GM19468 (cell line): ENCODE data around the gene MSMB.
"Not testable (repeated sequence)": the region's sequence is repeated elsewhere in the genome, so short reads cannot be mapped to it uniquely, and the experiment has no call there.

Source experiments
- ATAC-seq: cut with Tn5 transposase; IDR thresholded peaks from one replicate; pipeline ENCODE4 v1.9.1; 2021; ENCODE audit warnings: mild to moderate bottlenecking, moderate library complexity, moderate number of reproducible peaks; ENCODE audit not compliant: unreplicated experiment; ENCODE audit errors: extremely low read depth

MSMB gene

DNA sequence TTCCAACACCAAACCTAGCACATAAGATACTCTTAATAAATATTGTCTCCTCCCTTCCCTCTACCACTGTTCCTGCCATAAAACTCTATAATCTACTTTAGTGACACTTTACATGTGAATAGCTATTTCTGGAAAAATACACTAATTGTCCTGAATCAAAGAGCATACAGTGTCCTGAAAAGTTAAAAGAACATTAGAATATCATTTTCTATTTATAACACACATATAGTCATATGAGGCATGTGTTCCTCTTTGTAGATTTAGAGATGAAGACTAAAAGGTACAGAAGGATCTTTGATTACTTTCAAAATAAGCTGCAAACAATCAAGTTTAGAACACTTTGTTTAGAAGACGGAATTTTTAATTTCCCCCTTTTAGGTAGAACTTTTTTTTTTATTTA, 29.3 kb downstream of the MSMB start:
- ATAC-seq: no peak

DNA sequence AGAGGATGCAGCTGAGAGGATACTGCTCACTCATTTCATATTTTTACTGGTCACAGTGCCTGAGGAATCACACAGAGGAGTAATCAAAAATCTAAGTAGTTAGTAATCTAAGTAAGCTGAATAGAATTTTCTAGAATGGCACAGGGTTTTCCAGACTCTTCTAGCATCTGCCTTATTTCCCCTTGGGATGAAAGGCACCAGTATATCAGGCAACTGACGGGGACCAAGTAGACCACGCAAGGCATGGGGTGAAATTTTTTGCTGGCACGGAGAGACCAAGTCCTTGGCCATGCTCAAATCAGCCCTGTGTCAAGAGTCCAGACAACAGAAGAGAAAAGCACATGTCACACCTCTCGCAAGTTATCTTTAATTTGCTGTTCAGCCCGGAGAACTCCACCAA, 29.9 kb downstream of the MSMB start:
- ATAC-seq: no peak

DNA sequence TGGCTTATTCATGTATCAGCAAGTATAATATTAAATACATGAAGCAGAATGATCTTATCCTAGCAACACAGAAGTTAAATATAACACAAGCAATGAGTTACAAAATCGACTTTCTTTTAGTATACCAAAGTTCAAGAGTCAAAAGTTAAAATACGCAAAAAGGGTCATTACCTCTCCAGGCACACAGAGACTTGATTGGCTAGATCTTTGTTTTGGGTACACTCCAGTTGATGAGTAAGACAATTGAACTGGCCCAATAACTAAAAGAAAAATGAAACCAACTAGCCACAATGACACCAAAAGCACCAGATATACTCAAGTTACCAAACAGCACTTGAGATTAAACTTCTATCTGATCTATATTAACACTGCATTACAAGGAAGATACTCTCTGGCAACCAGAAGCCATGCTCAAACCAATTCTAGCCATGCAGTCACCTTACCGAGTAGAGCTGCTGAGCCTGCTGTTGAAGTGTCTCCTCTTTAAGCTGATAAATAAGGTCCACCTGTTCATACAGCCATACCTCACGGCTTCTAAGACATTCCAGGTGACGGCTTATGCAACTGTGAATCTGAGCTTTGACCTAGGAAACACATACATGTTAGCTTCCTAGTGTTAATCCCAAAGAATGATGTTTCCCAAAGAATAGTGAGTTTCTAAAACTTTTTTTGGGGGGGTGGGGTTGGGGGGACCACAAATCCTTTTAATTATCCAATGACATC, 31.2 kb downstream of the MSMB start:
- no peak for ATAC-seq

DNA sequence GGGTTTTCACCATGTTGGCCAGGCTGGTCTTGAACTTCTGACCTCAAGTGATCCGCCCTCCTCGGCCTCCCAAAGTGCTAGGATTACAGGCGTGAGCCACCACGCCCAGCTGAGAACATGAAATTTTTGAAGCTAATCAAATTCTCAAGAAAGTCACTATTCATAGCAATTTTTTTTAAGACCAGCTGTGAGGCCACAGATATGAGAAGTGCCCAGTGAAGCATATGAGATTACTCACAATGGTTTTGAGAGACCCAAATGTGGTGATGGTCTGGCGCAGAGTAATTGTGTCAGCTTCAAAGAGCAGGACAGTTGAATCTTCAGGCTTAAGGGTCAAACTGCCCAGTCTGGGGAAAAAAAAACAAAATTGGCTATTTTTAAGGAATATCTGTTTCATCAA, 31.9 kb downstream of the MSMB start:
- ATAC-seq: no peak

DNA sequence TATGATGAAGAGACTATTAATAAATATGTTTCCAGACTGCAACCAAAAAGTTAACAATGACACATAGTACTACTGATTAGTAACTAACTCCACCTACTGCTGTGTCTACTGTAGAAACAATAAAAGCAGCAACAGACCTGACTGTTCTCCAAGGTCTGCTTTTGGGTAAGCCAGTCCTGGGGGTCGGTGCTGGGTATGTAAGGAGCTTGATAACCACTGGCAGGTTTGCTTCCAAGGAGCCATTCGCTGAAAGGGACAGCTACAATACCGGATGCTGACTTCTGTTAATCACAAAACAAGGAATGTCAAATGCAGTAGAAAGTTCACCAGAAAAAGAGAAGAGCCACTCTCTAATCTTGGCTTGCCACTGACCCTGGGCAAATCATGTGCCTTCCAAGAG, 33.3 kb downstream of the MSMB start:
- no peak for ATAC-seq

DNA sequence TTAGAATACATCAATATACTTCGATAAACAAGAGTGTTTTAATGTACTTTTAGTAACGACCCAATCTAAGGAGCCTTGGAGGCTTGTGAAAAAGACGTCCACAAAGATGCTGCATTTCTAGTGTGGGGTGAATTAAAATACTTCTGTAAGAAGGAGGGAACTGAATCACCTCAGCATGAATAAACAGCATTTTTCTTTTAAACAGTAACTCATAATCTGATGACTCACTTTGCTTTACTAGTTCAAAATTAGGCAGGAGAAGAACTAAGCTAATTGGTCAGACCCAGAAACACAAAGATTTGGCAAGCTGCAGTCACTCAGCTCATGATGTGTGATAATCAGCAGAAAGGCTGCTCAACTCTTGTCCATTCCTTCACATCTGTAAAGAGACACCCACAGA, 39.9 kb downstream of the MSMB start:
- ATAC-seq: no peak

DNA sequence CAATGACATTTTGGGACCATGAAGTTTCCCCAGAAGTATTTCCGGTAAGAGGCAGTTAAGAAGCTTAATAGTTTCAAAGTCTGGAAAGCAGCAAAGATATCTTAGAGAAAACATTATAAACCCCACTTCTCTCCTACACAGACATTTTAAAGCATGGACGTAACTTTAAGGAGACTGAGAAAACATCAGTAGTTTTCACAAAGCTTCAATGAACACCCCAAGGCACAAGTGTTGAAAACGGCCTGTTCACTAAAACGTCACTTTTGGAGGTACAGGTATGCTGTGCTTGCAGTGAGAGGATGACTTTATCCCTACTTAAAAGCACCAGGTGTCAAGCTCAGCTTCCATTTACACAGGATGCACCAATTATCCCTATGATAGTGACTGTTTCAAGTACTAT, 40.7 kb downstream of the MSMB start:
- no peak for ATAC-seq

DNA sequence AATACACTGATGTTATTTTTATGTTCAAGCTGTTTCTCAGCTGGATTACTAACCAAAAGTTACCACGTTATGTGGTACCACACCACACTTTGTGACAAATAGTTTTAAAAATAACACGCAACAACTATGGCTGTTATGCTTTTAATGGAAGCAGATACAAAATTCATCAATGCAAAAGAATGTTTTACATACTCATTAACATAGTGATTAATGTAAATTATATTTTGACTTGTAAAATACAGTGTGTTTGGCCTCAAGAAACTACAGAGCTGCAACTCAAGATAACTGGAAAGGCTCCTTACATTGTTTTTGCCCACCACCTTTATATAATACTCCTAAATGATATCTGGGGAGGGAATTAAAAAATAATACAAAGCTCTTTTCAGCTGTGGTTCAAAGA, 41.1 kb downstream of the MSMB start:
- no peak for ATAC-seq

DNA sequence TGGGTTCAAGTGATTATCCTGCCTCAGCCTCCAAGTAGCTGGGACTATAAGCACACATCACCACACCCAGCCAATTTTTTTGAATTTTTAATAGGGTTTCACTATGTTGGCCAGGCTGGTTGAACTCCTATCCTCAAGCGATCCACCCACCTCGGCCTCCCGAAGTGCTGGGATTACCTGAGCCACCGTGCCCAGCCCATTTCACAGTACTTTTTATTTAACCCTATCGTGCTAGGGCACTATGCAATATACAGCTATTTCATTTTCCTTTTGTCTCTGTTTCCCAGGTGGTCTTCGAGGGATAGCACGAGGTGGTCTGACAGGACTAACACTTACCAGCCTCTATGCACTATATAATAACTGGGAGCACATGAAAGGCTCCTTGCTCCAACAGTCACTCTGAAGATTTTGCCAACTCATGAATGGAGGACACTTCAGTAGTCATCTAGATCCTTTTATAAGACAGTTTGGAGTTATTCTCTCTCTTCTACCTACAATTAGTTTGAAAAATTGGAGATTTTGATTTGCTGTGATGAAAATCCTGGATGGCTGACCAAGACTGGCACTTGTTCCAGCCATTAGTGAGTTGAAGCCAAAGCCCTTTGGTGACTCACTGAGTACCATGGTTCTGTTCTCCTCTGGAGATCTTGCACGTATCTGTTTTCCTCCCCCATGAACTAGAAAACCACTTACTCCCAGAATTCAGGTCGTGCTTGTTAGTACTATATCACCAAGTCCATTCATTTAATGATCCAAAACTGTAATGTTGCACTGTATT, 43.0 kb downstream of the MSMB start:
- no peak for ATAC-seq

DNA sequence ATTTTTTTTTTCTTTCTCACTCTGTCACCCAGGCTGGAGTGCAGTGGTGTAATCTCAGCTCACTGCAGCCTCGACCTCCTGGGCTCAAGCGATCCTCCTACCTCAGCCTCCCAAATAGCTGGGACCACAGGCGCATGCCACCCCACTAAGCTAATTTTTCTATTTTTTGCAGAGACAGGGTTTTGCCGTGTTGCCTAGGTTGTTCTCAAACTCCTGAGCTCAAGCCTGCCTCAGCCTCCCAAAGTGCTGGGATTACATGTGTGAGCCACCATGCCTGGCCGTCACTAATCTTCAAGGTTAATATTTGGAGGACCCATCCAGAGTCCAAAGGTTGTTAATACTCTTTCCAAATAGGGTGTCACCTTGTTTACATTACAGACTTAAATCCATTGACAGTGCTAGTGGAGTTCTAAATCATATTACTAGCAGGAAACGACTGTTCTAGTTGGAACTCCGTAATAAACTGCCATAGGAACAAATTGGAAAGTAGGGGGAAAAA, 43.8 kb downstream of the MSMB start:
- ATAC-seq: not testable (repeated sequence)

DNA sequence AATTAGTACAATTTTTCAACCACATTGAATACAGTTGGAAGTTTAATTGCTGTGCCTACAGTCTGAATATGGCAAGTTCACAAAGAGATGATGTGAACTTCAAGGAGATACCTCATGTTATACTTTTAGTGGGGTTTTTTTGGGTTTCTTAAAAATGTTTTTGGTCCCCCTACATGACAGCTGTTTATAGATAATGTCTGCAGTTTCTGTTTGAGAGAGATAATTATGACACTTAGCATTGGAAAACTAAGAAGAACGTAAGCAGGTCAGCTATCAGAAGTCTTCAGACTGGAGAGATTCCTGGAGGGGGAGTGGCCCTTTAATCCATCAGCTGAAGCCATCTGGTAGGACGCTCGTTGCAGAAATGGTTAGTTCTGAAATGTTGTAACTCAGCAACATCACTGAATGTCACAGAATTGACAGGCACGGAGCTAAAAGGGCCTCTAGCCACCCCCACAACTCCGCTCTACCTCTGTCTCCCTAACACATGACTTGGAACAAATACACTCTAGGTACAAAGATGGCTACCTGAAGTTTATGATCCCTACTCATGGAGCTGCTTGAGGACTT, 44.8 kb downstream of the MSMB start:
- no peak for ATAC-seq

DNA sequence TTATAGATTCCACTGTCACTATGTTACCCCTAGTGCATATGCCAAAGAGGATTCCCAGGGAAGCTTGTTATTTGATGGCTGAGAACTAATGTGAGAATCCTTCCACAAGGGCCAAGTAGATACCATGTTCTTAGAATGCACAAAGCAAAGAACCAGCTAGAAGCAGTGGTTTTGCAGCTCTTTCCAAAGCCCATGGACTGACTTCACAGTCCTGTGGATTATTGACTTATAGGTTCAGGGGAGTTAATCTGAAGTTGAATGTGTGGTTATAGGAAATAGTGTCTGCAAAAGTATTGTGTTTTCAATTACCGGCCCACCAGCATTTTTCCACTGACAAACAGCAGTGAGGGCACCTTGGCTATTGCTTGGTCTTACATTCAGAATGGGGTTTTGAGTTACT, 45.5 kb downstream of the MSMB start:
- no peak for ATAC-seq

DNA sequence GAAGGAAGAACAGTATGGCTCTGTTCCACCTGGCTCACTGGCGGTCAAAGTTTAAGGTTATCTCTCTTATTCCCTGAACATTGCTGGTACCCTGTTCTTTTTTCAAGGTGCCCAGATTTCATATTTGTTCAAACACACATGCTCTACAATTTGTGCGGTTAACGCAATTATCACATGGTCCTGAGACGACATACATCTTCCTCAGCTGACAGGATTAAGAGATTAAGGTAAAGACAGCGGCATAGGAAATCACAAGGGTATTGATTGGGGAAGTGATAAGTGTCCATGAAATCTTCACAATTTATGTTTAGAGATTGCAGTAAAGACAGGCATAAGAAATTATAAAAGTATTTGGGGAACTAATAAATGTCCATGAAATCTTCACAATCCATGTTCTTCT, 46.1 kb downstream of the MSMB start:
- not testable (repeated sequence) for ATAC-seq

DNA sequence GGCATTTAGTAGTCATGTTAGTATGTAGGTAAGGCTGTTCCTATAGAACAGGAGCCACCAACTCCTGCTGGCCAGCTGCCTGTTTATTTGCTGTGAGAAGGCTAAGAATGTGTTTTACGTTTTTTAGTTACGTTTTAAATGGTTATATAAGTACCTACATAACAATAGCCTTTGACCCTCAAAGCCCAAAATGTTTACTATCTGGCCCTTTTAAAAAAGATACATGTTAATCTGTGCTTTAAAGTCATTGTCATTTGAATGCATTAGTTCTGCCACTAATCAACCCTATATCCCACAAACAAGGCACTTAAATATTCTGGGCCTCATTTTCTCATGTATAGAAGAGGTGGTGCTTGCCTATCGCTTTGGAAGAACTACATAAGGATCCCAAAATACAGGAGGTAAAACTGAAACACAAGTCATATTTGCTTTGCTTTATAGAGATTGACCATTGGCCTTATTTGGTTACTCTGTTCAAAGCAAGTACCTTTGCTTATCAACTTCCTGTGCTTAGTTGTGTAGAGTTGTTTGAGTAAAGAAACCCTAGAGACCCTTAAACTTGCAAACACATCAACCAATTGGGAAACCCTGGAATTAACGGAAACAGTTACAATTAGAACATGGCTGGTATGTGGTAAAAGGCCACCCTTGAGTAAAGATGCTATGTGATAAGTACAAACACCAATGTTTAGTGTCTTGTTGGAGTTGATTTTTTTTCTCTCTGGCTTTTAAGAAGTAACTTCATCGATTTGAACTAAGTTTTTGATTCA, 47.9 kb downstream of the MSMB start:
- no peak for ATAC-seq

DNA sequence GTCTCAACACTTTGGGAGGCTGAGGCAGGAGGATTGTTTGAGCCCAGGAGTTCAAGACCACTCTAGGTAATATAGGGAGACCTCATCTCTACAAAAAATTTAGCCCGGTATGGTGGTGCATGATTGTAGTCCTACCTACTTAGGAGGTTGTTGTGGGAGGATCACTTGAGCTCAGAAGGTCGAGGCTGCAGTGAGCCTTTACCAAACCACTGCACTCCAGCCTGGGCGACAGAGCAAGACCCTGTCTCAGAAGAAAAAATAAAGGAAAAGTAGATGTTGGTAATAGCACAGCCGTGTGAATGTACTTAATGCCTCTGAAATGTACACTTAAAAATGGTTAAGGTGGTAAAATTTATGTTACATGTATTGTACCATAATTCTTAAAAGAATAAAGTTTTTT, 48.5 kb downstream of the MSMB start:
- ATAC-seq: no peak

DNA sequence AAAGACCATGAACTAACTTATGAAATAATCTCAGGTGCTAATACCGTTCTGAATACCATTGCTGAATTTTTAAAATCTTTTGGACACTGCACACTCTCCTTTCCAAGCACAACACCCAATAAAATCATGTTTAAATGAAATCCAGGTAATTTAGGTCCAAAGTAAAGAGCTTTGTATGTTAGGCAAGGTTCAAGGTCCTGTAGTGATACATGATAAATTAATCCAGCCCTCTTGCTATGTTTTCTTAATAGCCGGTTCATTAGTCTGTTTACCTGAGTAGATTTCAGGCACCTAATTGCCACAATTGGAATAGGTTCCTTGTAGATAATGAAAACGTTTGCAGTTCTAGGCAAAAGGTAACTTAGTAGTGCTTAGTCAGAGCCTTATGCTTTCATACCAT, 60.5 kb downstream of the MSMB start:
- ATAC-seq: not testable (repeated sequence)

DNA sequence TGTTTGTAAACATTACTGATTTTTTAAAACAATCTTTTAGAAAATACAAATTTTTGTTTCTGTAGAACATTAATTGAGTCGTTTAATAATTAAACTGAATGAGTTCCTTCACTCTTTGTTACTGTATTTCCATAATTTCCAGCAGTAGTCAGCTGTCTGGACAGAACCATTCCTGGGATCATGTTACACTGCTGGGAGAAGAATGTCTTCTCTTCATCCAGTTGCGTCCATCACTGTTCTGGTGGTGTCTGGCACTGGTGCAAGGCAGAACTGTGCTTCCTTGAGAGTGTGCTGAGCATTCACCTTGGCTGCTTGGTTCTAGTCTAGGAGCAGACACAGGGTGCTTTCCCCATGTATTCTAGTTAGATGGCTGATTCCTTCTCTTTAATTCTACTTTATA, 61.6 kb downstream of the MSMB start:
- not testable (repeated sequence) for ATAC-seq

DNA sequence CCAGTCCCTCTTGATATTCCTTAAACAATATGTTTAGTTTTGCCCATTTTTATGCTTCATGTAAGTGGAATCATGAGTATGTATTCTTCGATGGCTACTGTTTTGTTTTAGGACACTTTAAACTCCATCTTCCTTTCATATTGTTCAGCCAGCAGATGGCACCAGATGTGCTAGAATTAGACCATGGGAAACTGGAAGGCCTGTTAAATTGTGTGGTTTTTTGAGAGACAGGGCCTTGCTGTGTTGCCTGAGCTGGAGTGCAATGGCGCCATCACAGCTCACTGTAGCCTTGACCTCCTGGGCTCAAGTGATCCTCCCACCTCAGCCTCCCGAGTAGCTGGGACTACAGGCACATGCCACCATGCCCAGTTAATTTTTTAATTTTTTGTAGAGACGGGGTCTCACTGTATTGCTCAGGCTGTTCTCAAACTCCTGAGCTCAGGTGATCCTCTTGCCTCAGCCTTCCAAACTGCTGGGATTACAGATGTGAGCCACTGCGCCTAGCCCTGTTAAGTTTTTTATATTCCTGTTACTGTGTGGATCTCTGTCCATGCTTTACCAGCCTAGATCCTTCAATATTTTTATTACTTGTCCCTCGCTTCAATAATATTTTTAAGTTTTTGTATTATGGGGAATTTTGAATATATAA, 62.4 kb downstream of the MSMB start:
- not testable (repeated sequence) for ATAC-seq
